GM12892 (cell line): ENCODE data around the gene SLC31A2.

Experiments
- POLR2A ChIP-seq: IDR thresholded peaks from 2 replicates; pipeline ENCODE4 v1.6.1; 2011; ENCODE audit warnings: low read depth, low read length, control low read depth
- POLR2AphosphoS5 ChIP-seq: IDR thresholded peaks from 2 replicates; pipeline ENCODE4 v1.6.1; 2011; ENCODE audit warnings: low read depth, low read length, control low read depth

- no peak for TF ChIP-seq POLR2AphosphoS5
- TF ChIP-seq POLR2A: no peak
These were observed at the start of gene SLC31A2 for GRCh38 chr9:113150670-113151611.
